GM12891 (cell line): ENCODE measurements around the gene MAPK11.

ENCODE experiments used
- DNase-seq: peaks from one replicate; pipeline ENCODE4 v3.0.0; 2011; ENCODE audit warnings: low spot score; ENCODE audit not compliant: insufficient read length
- FAIRE-seq: peaks from 2 replicates; lab custom pipeline; 2011; peaks lifted over from hg19 to GRCh38; lab: Jason Lieb, UNC
- PAX5 ChIP-seq: IDR thresholded peaks from 2 replicates; pipeline ENCODE4 v1.6.1; 2011; ENCODE audit warnings: low read length, moderate library complexity, mild to moderate bottlenecking; ENCODE audit not compliant: insufficient read depth, severe bottlenecking
- POLR2A ChIP-seq: IDR thresholded peaks from 2 replicates; pipeline ENCODE4 v1.6.1; 2011; ENCODE audit warnings: low read depth, low read length, control low read depth
- POLR2AphosphoS5 ChIP-seq: IDR thresholded peaks from 2 replicates; pipeline ENCODE4 v1.6.1; 2011; ENCODE audit warnings: low read depth, low read length, control low read depth
- POU2F2 ChIP-seq: IDR thresholded peaks from 2 replicates; pipeline ENCODE4 v1.6.1; 2011; ENCODE audit warnings: low read depth, mild to moderate bottlenecking, control low read depth, low read length, moderate library complexity
- SPI1 ChIP-seq: IDR thresholded peaks from 2 replicates; pipeline ENCODE4 v1.6.1; 2011; ENCODE audit warnings: low read depth, low read length, control low read depth
- TAF1 ChIP-seq: IDR thresholded peaks from 2 replicates; pipeline ENCODE4 v1.6.1; 2011; ENCODE audit warnings: low read depth, low read length, control low read depth

The MAPK11 gene

GRCh38 chr22:50220603-50221409, 49.4 kb downstream of the MAPK11 start:
- DNase-seq, result no peak
- no peak for TF ChIP-seq POLR2A
- no peak for TF ChIP-seq POU2F2
- no peak for TF ChIP-seq PAX5
- no peak for TF ChIP-seq POLR2AphosphoS5
- no peak for TF ChIP-seq TAF1
- no peak for TF ChIP-seq SPI1
- FAIRE-seq, result peak; percentile 45

- FAIRE-seq (no peak), DNase-seq (no peak)
These were observed 50.2 kb downstream of the MAPK11 start for GRCh38 chr22:50219800-50220602.

GRCh38 chr22:50218996-50219727, 51.0 kb downstream of the MAPK11 start:
- FAIRE-seq, result no peak
- no peak for DNase-seq
- TF ChIP-seq TAF1 (no peak), SPI1 (no peak), POLR2A (no peak), POU2F2 (no peak), PAX5 (no peak), POLR2AphosphoS5 (no peak)

More at GRCh38 chr22:50219800-50220602, 50.2 kb downstream of the MAPK11 start:
- TF ChIP-seq PAX5 (no peak), SPI1 (no peak), POLR2A (no peak), POU2F2 (no peak), POLR2AphosphoS5 (no peak), TAF1 (no peak)

GRCh38 chr22:50218153-50218995, 51.8 kb downstream of the MAPK11 start:
- TF ChIP-seq POLR2A (no peak), POU2F2 (no peak), POLR2AphosphoS5 (no peak), SPI1 (no peak), PAX5 (no peak), TAF1 (no peak)
- FAIRE-seq (no peak), DNase-seq (no peak)

- DNase-seq, result no peak
- no peak for TF ChIP-seq POLR2A
- TF ChIP-seq POLR2AphosphoS5, result no peak
- TF ChIP-seq PAX5, result no peak
- no peak for TF ChIP-seq SPI1
- TF ChIP-seq TAF1, result no peak
- no peak for TF ChIP-seq POU2F2
- FAIRE-seq, result no peak
These were observed 52.5 kb downstream of the MAPK11 start for GRCh38 chr22:50217543-50218152.

- DNase-seq (no peak), FAIRE-seq (no peak)
- TF ChIP-seq POU2F2 (no peak), PAX5 (no peak), POLR2A (no peak), POLR2AphosphoS5 (peak; percentile 34; the same call in 1 of the 2 replicates), TAF1 (no peak)
These were observed 53.3 kb downstream of the MAPK11 start for GRCh38 chr22:50216684-50217520.

GRCh38 chr22:50216055-50216683, 54.0 kb downstream of the MAPK11 start:
- no peak for DNase-seq
- FAIRE-seq, result no peak
- TF ChIP-seq POLR2AphosphoS5 (no peak), POLR2A (no peak), POU2F2 (no peak), PAX5 (no peak), SPI1 (no peak), TAF1 (no peak)
